ENCODE measurements around the gene LDHB. TPM values are rescaled to one million over a fixed set of nuclear protein-coding genes. Genes with fewer than 3 reads are reported as not detected.
"Not testable (repeated sequence)": the region's sequence is repeated elsewhere in the genome, so short reads cannot be mapped to it uniquely, and the experiment has no call there.

Gene LDHB
- total and polyA plus RNA-seq, 11 donors = 1,099 to 3,071 (median 2,070) TPM

- intact Hi-C loops (cut with DNase I) = loop anchor here in 5 of 10 donors (5.0 to 10.0 kb wide), 4 partner anchors 68 to 380 kb away; partner anchors contain the start of genes GOLT1B (in 2 of the 5) and RECQL (in 2 of the 5)
These were observed 17.5 kb upstream of the LDHB start for GRCh38 chr12:21675096-21675495.

GRCh38 chr12:21673830-21674552, 16.3 kb upstream of the LDHB start:
- 96 to 99% (median 96%) methylated on average over 26 to 39 of the region's 39 CpGs for WGBS, 4 donors
- H3K9me3 ChIP-seq, H3K4me1 ChIP-seq, H3K27me3 ChIP-seq, H3K4me3 ChIP-seq, ATAC-seq, H3K27ac ChIP-seq, H3K36me3 ChIP-seq, DNase-seq: not testable (repeated sequence)
- intact Hi-C loops (cut with DNase I) = loop anchor here in 4 of 10 donors (10.0 kb wide), 3 partner anchors 169 to 379 kb away; partner anchors contain the start of genes GOLT1B (in 2 of the 4) and RECQL (in 2 of the 4)

More at GRCh38 chr12:21675096-21675495, 17.5 kb upstream of the LDHB start:
- Histone ChIP-seq H3K4me3 (no peak overlapping the region), H3K27me3 (no peaks in the 10 kb centered on the region), H3K36me3 (no peaks in the 10 kb centered on the region), H3K9me3 (no peaks in the 10 kb centered on the region), H3K27ac (no peak overlapping the region), H3K4me1 (peaks cover 0 to 6% (median 0%) of the 10 kb centered on the region in 12 donors)
- no peak for TF ChIP-seq POLR2A (IDR thresholded peaks at IDR 0.05)
- TF ChIP-seq CTCF (IDR thresholded peaks at IDR 0.05) = no peak
- no peak for ATAC-seq
- 92 to 95% (median 94%) methylated on average over 5 of the region's 5 CpGs for WGBS, 4 donors
- DNase-seq = no peak

GRCh38 chr12:21672146-21672545, 14.5 kb upstream of the LDHB start:
- intact Hi-C loops (cut with DNase I) = loop anchor here in 4 of 10 donors (10.0 kb wide), 3 partner anchors 167 to 377 kb away; partner anchors contain the start of genes GOLT1B (in 2 of the 4) and RECQL (in 2 of the 4)
- no peak overlapping the region for H3K27ac ChIP-seq
- no peaks in the 10 kb centered on the region for H3K4me1 ChIP-seq
- TF ChIP-seq CTCF (IDR thresholded peaks at IDR 0.05) (no peak), POLR2A (IDR thresholded peaks at IDR 0.05) (no peak)
- DNase-seq (no peak), ATAC-seq (no peak)
- WGBS, 4 donors = 72 to 74% (median 73%) methylated on average over 1 of the region's 1 CpG
- no peaks in the 10 kb centered on the region for H3K36me3 ChIP-seq
- no peaks in the 10 kb centered on the region for H3K9me3 ChIP-seq
- H3K27me3 ChIP-seq = no peaks in the 10 kb centered on the region
- H3K4me3 ChIP-seq = no peak overlapping the region

- no peak overlapping the region for H3K27ac ChIP-seq
- WGBS, 4 donors = 74 to 82% (median 77%) methylated on average over 4 of the region's 4 CpGs
- no peak overlapping the region for H3K4me3 ChIP-seq
- H3K27me3 ChIP-seq = no peaks in the 10 kb centered on the region
- DNase-seq = no peak
- H3K9me3 ChIP-seq = no peaks in the 10 kb centered on the region
- no peak for ATAC-seq
- TF ChIP-seq CTCF (IDR thresholded peaks at IDR 0.05) (no peak), POLR2A (IDR thresholded peaks at IDR 0.05) (no peak)
- H3K36me3 ChIP-seq = no peaks in the 10 kb centered on the region
- H3K4me1 ChIP-seq = no peaks in the 10 kb centered on the region
- intact Hi-C loops (cut with DNase I) = loop anchor here in 1 of 10 donors (2.0 kb wide), 1 partner anchor 46 kb away; no protein-coding TSS in a partner anchor
These were observed 9.1 kb upstream of the LDHB start for GRCh38 chr12:21666722-21667121.
